ENCODE data around the gene KIF17.

KIF17 gene

GRCh38 chr1:20662110-20662475, 55.7 kb downstream of the KIF17 start:
- H3K4me3 ChIP-seq (ENCODE audit: low read depth, low read length), result peak overlapping the region; percentile 89
- TF ChIP-seq, protein P1, sequence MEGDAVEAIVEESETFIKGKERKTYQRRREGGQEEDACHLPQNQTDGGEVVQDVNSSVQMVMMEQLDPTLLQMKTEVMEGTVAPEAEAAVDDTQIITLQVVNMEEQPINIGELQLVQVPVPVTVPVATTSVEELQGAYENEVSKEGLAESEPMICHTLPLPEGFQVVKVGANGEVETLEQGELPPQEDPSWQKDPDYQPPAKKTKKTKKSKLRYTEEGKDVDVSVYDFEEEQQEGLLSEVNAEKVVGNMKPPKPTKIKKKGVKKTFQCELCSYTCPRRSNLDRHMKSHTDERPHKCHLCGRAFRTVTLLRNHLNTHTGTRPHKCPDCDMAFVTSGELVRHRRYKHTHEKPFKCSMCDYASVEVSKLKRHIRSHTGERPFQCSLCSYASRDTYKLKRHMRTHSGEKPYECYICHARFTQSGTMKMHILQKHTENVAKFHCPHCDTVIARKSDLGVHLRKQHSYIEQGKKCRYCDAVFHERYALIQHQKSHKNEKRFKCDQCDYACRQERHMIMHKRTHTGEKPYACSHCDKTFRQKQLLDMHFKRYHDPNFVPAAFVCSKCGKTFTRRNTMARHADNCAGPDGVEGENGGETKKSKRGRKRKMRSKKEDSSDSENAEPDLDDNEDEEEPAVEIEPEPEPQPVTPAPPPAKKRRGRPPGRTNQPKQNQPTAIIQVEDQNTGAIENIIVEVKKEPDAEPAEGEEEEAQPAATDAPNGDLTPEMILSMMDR (IDR thresholded peaks at IDR 0.05; ENCODE audit: low read depth, low read length, missing control alignments), result no peak
- no peak for DNase-seq (ENCODE audit: low read depth)

DNA sequence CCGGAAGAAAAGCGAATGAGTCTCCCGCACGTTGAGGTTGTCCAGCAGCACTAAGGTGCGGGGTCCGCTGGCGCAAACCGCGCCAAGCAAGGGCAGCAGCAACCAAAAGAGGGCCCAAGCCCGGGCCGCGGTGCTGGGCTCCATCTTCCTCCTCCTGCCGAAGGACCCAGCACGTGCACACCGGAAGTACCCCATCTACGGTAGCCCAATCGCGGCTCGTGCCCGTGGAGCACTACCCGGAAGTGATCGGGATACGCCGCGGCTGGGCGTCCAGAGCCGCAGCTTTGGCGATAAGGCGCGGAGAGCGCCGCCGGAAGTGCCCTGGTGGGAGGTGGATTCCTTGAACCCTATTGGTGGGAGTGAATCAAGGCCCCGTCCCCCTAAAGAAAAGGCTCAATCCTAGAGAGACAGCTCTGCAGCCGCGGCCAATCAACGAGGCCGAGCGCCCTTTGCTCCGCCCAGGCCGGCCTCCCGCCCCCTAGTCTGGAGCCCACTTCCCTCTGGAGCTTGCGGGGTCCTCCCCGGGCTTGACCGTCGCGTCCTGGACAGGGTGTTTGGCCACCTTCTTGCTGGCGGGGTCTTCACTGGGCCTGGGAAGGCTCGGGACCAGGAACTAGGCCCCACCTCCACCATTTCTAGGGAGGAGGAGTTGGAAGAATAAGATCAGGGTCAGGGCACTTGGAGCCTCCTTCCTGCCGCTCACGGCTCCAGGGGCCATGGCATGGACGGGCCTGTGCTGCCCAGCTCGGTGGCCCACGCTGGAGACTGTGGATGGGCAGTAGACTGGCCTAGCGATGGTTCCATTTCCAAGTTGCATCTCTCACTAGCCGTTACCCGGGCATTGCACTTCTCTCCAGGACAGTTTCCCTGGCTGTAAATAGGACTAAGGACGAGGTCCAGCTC, 56.3 kb downstream of the KIF17 start, which contains the start of gene DDOST:
Gene DDOST, minus strand, starts transcription at position 163 of the 903 bp plus-strand sequence. Its CDS starts 19 bp downstream, at position 144.
- peak within 1 kb of the TSS; percentile 89 for H3K4me3 ChIP-seq (ENCODE audit: low read depth, low read length)
- TF ChIP-seq, protein P1 (IDR thresholded peaks at IDR 0.05; ENCODE audit: low read depth, low read length, missing control alignments), result peak; percentile 52
- peak; percentile 98 for DNase-seq (ENCODE audit: low read depth)

DNA sequence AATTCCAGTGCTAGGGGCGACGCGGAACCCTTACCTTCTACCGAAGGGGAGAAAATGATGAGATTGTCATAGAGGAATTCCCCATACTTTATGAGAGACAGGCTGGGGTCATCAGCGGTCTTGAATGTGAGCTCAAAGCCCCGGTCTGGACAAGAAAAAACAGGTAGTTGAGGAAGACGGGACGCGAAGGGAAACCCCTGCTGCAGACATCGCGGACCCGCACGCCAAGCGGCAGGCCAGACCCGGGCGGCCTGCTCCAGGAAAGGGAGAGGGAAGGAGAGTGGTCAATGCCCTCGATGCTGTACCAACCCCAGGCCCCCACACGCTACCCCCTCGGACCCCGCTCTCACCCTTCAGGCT, 57.0 kb downstream of the KIF17 start:
- H3K4me3 ChIP-seq (ENCODE audit: low read depth, low read length), result peak overlapping the region; percentile 89
- TF ChIP-seq, protein P1 (IDR thresholded peaks at IDR 0.05; ENCODE audit: low read depth, low read length, missing control alignments), result no peak
- DNase-seq (ENCODE audit: low read depth), result no peak

DNA sequence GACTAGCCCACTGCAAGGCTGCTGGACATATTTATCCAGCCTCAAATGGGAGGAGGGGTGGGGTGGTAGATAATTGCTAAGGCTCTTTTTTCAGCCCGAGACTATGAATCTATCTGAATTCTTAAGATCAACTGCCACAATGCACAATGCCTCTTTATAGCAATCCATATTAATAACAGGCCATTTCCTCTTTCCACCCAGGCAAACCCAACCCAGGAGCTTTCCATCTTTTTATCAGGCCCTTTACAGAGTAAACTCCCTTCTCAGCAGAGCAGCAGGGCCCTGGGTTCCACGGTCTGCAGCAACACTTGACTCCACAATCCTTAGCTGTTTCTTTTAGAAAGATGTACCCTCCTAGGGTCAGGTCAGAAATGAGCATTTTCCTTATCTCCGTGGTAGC, 57.4 kb downstream of the KIF17 start:
- TF ChIP-seq, protein P1 (IDR thresholded peaks at IDR 0.05; ENCODE audit: low read depth, low read length, missing control alignments), result no peak
- DNase-seq (ENCODE audit: low read depth), result no peak
- H3K4me3 ChIP-seq (ENCODE audit: low read depth, low read length), result peak overlapping the region; percentile 89

- DNase-seq (ENCODE audit: low read depth), result no peak
- H3K4me3 ChIP-seq (ENCODE audit: low read depth, low read length), result no peak overlapping the region
- TF ChIP-seq, protein P1 (IDR thresholded peaks at IDR 0.05; ENCODE audit: low read depth, low read length, missing control alignments), result no peak
These were observed 59.5 kb downstream of the KIF17 start for GRCh38 chr1:20658166-20658915.

GRCh38 chr1:20657024-20657423, 60.8 kb downstream of the KIF17 start:
- DNase-seq (ENCODE audit: low read depth), result no peak
- no peak overlapping the region for H3K4me3 ChIP-seq (ENCODE audit: low read depth, low read length)
- TF ChIP-seq, protein P1 (IDR thresholded peaks at IDR 0.05; ENCODE audit: low read depth, low read length, missing control alignments), result no peak

Data from GM12864 (cell line).